Suprapubic skin (tissue), 4 donors: ENCODE measurements around the gene SLC44A2. TPM values are rescaled to one million over a fixed set of nuclear protein-coding genes. Genes with fewer than 3 reads are reported as not detected.

Experiments used
- DNase-seq, 2 donors: peaks; one replicate each; pipeline ENCODE4 v3.0.0-alpha.2; 2019; ENCODE audit warnings: low spot score in 2 of 2
- H3K27ac ChIP-seq: fragments of 200-600 bp; sonication (generic); one replicate; pipeline ENCODE4 v1.5.1; 2019
- H3K27me3 ChIP-seq: fragments of 200-600 bp; sonication (generic); one replicate; pipeline ENCODE4 v1.5.1; 2019
- H3K36me3 ChIP-seq: fragments of 200-600 bp; sonication (generic); one replicate; pipeline ENCODE4 v1.5.1; 2019
- H3K4me1 ChIP-seq: fragments of 200-600 bp; sonication (generic); one replicate; pipeline ENCODE4 v1.5.1; 2019
- H3K4me3 ChIP-seq: fragments of 200-600 bp; sonication (generic); one replicate; pipeline ENCODE4 v1.5.1; 2019; ENCODE audit warnings: mild to moderate bottlenecking
- H3K9me3 ChIP-seq: fragments of 200-600 bp; sonication (generic); one replicate; pipeline ENCODE4 v1.5.1; 2019
- CTCF ChIP-seq, 2 donors: fragments of 200-600 bp in 1 of 2; fragments of 450-650 bp in 1 of 2; sonication (generic) in 1 of 2; IDR thresholded peaks; one replicate each; pipeline ENCODE4 v1.5.1; 2016 to 2019; ENCODE audit warnings: antibody characterized with exemption in 2 of 2, mild to moderate bottlenecking in 1 of 2, moderate library complexity in 1 of 2
- EP300 ChIP-seq: sonication (generic); formaldehyde crosslinking; IDR thresholded peaks from one replicate; pipeline ENCODE4 v1.6.1; 2017; ENCODE audit warnings: antibody characterized with exemption
- POLR2A ChIP-seq, 2 donors: fragments of 450-650 bp; IDR thresholded peaks; one replicate each; pipeline ENCODE4 v1.6.1; 2017; ENCODE audit warnings: antibody characterized with exemption in 2 of 2, mild to moderate bottlenecking in 2 of 2, moderate library complexity in 2 of 2
- POLR2AphosphoS5 ChIP-seq, 3 donors: sonication (generic); formaldehyde crosslinking; IDR thresholded peaks; one replicate each; pipeline ENCODE4 v1.6.1; 2017; ENCODE audit warnings: antibody characterized with exemption in 3 of 3
- WGBS: methylation state at CpG from one replicate; pipeline ENCODE4 v1.1.5; 2018; 5-methylcytosine and 5-hydroxymethylcytosine counted together
- total RNA-seq, 4 donors: library from RNA; depleted of rRNA; stranded (reverse); fragments of >200 nt; gene quantifications; one replicate each; pipeline ENCODE4 v1.1.0, GENCODE V29; 2016

SLC44A2 gene
- total RNA-seq, 4 donors from 2014 or later = 59.1 to 108 (median 94.5) TPM

- no peak for DNase-seq
- 44% methylated on average over 5 of the region's 5 CpGs for WGBS
Observed at GRCh38 chr19:10611907-10612306, 13.4 kb upstream of the SLC44A2 start.

GRCh38 chr19:10612499-10613119, 12.7 kb upstream of the SLC44A2 start:
- Histone ChIP-seq H3K27me3 (no peaks in the 10 kb centered on the region), H3K9me3 (no peaks in the 10 kb centered on the region), H3K27ac (peak overlapping the region; percentile 55), H3K4me3 (no peak overlapping the region), H3K4me1 (peaks cover 37% of the 10 kb centered on the region), H3K36me3 (no peaks in the 10 kb centered on the region)
- 22% methylated on average over 11 of the region's 15 CpGs for WGBS
- no peak for TF ChIP-seq POLR2AphosphoS5 (IDR thresholded peaks at IDR 0.05)
- TF ChIP-seq CTCF (IDR thresholded peaks at IDR 0.05) = no peak
- no peak for TF ChIP-seq EP300
- no peak for TF ChIP-seq POLR2A (IDR thresholded peaks at IDR 0.05)
- peak in 1 of 2 donors; percentile 84 for DNase-seq

More at GRCh38 chr19:10611907-10612306, 13.4 kb upstream of the SLC44A2 start:
- H3K4me3 ChIP-seq = no peak overlapping the region
- peaks cover 30% of the 10 kb centered on the region for H3K4me1 ChIP-seq
- no peaks in the 10 kb centered on the region for H3K9me3 ChIP-seq
- no peaks in the 10 kb centered on the region for H3K27me3 ChIP-seq
- TF ChIP-seq CTCF (IDR thresholded peaks at IDR 0.05) (no peak), EP300 (no peak)
- no peak overlapping the region for H3K27ac ChIP-seq
- no peaks in the 10 kb centered on the region for H3K36me3 ChIP-seq

GRCh38 chr19:10615429-10616023, 9.8 kb upstream of the SLC44A2 start:
- Histone ChIP-seq H3K4me1 (peaks cover 38% of the 10 kb centered on the region), H3K4me3 (no peak overlapping the region), H3K27ac (no peak overlapping the region), H3K36me3 (no peaks in the 10 kb centered on the region), H3K9me3 (no peaks in the 10 kb centered on the region), H3K27me3 (no peaks in the 10 kb centered on the region)
- no peak for DNase-seq
- TF ChIP-seq CTCF (IDR thresholded peaks at IDR 0.05) (no peak), EP300 (no peak), POLR2A (IDR thresholded peaks at IDR 0.05) (no peak), POLR2AphosphoS5 (IDR thresholded peaks at IDR 0.05) (no peak)
- WGBS = 90% methylated on average over 14 of the region's 14 CpGs

- DNase-seq = no peak
- TF ChIP-seq POLR2A (IDR thresholded peaks at IDR 0.05) (no peak), EP300 (no peak), POLR2AphosphoS5 (IDR thresholded peaks at IDR 0.05) (no peak), CTCF (IDR thresholded peaks at IDR 0.05) (no peak)
- WGBS = 36% methylated on average over 15 of the region's 15 CpGs
- Histone ChIP-seq H3K4me1 (peaks cover 24% of the 10 kb centered on the region), H3K27ac (peak overlapping the region; percentile 41), H3K36me3 (no peaks in the 10 kb centered on the region), H3K9me3 (no peaks in the 10 kb centered on the region), H3K27me3 (no peaks in the 10 kb centered on the region), H3K4me3 (no peak overlapping the region)
Observed at GRCh38 chr19:10617409-10618121, 7.8 kb upstream of the SLC44A2 start.

- WGBS = 96% methylated on average over 8 of the region's 8 CpGs
- H3K36me3 ChIP-seq = no peaks in the 10 kb centered on the region
- no peak overlapping the region for H3K27ac ChIP-seq
- DNase-seq = no peak
- no peaks in the 10 kb centered on the region for H3K9me3 ChIP-seq
- peaks cover 23% of the 10 kb centered on the region for H3K4me1 ChIP-seq
- TF ChIP-seq CTCF (IDR thresholded peaks at IDR 0.05) (no peak), POLR2A (IDR thresholded peaks at IDR 0.05) (no peak), POLR2AphosphoS5 (IDR thresholded peaks at IDR 0.05) (no peak), EP300 (no peak)
- H3K4me3 ChIP-seq = no peak overlapping the region
- H3K27me3 ChIP-seq = no peaks in the 10 kb centered on the region
Observed at GRCh38 chr19:10618846-10619245, 6.5 kb upstream of the SLC44A2 start.
